Fibroblast of lung (primary cell): Measurements from ENCODE around the gene GNG13. TPM values are rescaled to one million over a fixed set of nuclear protein-coding genes. Genes with fewer than 3 reads are reported as not detected.

Experiments used
- DNase-seq, 2 donors: peaks; one replicate each; pipeline versions ENCODE4 v3.0.0 to v3.0.0-alpha.2; 2010; ENCODE audit warnings: low read depth in 2 of 2
- H2AFZ ChIP-seq: 2 replicates; pipeline ENCODE4 v1.5.1; 2012; ENCODE audit warnings: low read length, control low read depth, inconsistent platforms
- H3K27ac ChIP-seq: 2 replicates; pipeline ENCODE4 v1.5.1; 2011; ENCODE audit warnings: low read length, control low read depth; ENCODE audit not compliant: insufficient read depth
- H3K27me3 ChIP-seq: 2 replicates; pipeline ENCODE4 v1.5.1; 2011; ENCODE audit warnings: mild to moderate bottlenecking, low read length; ENCODE audit not compliant: control insufficient read depth, insufficient read depth
- H3K36me3 ChIP-seq: 2 replicates; pipeline ENCODE4 v1.5.1; 2011; ENCODE audit warnings: low read length; ENCODE audit not compliant: control insufficient read depth, insufficient read depth
- H3K4me1 ChIP-seq: 2 replicates; pipeline ENCODE4 v1.5.1; 2011; ENCODE audit warnings: low read length; ENCODE audit not compliant: control insufficient read depth, insufficient read depth; ENCODE audit errors: extremely low read depth
- H3K4me2 ChIP-seq: 2 replicates; pipeline ENCODE4 v1.5.1; 2011; ENCODE audit warnings: low read length, control low read depth; ENCODE audit not compliant: insufficient read depth; ENCODE audit errors: extremely low read depth
- H3K4me3 ChIP-seq, 4 experiments: fragments of 200-600 bp in 1 of 4; sonication (generic) in 1 of 4; replicated peaks in 1 of 4; 2 replicates each; pipeline ENCODE4 v1.5.1; 2011 to 2016; ENCODE audit warnings: low read length in 4 of 4, low read depth in 3 of 4, mild to moderate bottlenecking in 3 of 4, control low read depth in 2 of 4, inconsistent platforms in 1 of 4, mixed read lengths in 1 of 4; ENCODE audit not compliant: insufficient read depth in 1 of 4; ENCODE audit errors: control extremely low read depth in 1 of 4
- H3K79me2 ChIP-seq: 2 replicates; pipeline ENCODE4 v1.5.1; 2012; ENCODE audit warnings: mild to moderate bottlenecking, low read length, inconsistent platforms; ENCODE audit not compliant: control insufficient read depth, insufficient read depth
- H3K9ac ChIP-seq: 2 replicates; pipeline ENCODE4 v1.5.1; 2011; ENCODE audit warnings: mild to moderate bottlenecking, low read length, control low read depth; ENCODE audit not compliant: insufficient read depth
- H3K9me3 ChIP-seq: 2 replicates; pipeline ENCODE4 v1.5.1; 2012; ENCODE audit warnings: low read depth, low read length; ENCODE audit not compliant: control insufficient read depth, insufficient read depth
- H4K20me1 ChIP-seq: 2 replicates; pipeline ENCODE4 v1.5.1; 2011; ENCODE audit warnings: low read length; ENCODE audit not compliant: control insufficient read depth, insufficient read depth; ENCODE audit errors: extremely low read depth
- CTCF ChIP-seq, 2 donors: IDR thresholded peaks in 1 of 2; conservative IDR thresholded peaks in 1 of 2; 1 replicate in 1 of 2; 2 replicates in 1 of 2; pipeline ENCODE4 v1.5.1; 2011 to 2012; ENCODE audit warnings: low read length in 2 of 2, control low read depth in 1 of 2, inconsistent platforms in 1 of 2, low read depth in 1 of 2, mild to moderate bottlenecking in 1 of 2
- EZH2 ChIP-seq: IDR thresholded peaks from 2 replicates; pipeline ENCODE4 v1.5.1; 2012; ENCODE audit warnings: low read length, control low read depth, mild to moderate bottlenecking; ENCODE audit errors: missing control alignments
- polyA plus RNA-seq, 2 donors: library from polyadenylated mRNA; depleted of rRNA in 1 of 2; stranded (reverse) in 1 of 2; unstranded in 1 of 2; fragments of >200 nt; gene quantifications; 2 replicates each; pipeline ENCODE4 v1.2.1, GENCODE V29; 2011 to 2012; ENCODE audit warnings: missing spikeins in 1 of 2
- total RNA-seq: library from RNA; depleted of rRNA; stranded (reverse); fragments of >200 nt; gene quantifications from 2 replicates; pipeline ENCODE4 v1.2.1, GENCODE V29; 2014

Gene GNG13
- total and polyA plus RNA-seq, 2 donors (not counting 1 experiment from before 2014, with no cell fraction given): not detected

GRCh38 chr16:795580-796229 is 4.8 kb downstream of the GNG13 start:
- Histone ChIP-seq H3K4me3 (no peak overlapping the region), H3K9me3 (no peaks in the 10 kb centered on the region), H3K4me2 (no peak overlapping the region), H4K20me1 (no peaks in the 10 kb centered on the region), H3K4me1 (no peaks in the 10 kb centered on the region), H3K27me3 (peaks cover 9% of the 10 kb centered on the region), H3K9ac (no peak overlapping the region), H2AFZ (no peak overlapping the region), H3K27ac (no peak overlapping the region), H3K36me3 (peaks cover 8% of the 10 kb centered on the region), H3K79me2 (no peaks in the 10 kb centered on the region)
- no peak for DNase-seq
- TF ChIP-seq EZH2: no peak
- no peak for TF ChIP-seq CTCF (conservative IDR thresholded peaks at IDR 0.05 in 1 of 2, IDR thresholded peaks at IDR 0.05 in 1 of 2; ENCODE audit: low read depth in 1 of 2, low read length in 2 of 2)

- Histone ChIP-seq H3K4me3 (no peak overlapping the region), H3K36me3 (peaks cover 8% of the 10 kb centered on the region), H3K79me2 (no peaks in the 10 kb centered on the region), H3K4me2 (no peak overlapping the region), H3K9me3 (no peaks in the 10 kb centered on the region), H3K4me1 (no peaks in the 10 kb centered on the region), H3K9ac (no peak overlapping the region), H3K27me3 (peaks cover 1% of the 10 kb centered on the region), H3K27ac (no peak overlapping the region), H4K20me1 (no peaks in the 10 kb centered on the region), H2AFZ (no peak overlapping the region)
- TF ChIP-seq CTCF (conservative IDR thresholded peaks at IDR 0.05 in 1 of 2, IDR thresholded peaks at IDR 0.05 in 1 of 2; ENCODE audit: low read depth in 1 of 2, low read length in 2 of 2): no peak
- no peak for TF ChIP-seq EZH2
- DNase-seq: no peak
Observed at GRCh38 chr16:794853-795466, 5.6 kb downstream of the GNG13 start.

GRCh38 chr16:794091-794822 is 6.3 kb downstream of the GNG13 start:
- Histone ChIP-seq H3K9ac (no peak overlapping the region), H3K79me2 (peaks cover 4% of the 10 kb centered on the region), H3K9me3 (no peaks in the 10 kb centered on the region), H3K4me1 (peaks cover under 1% of the 10 kb centered on the region), H3K27me3 (no peaks in the 10 kb centered on the region), H3K36me3 (peaks cover 8% of the 10 kb centered on the region), H2AFZ (no peak overlapping the region), H4K20me1 (no peaks in the 10 kb centered on the region), H3K4me2 (no peak overlapping the region), H3K27ac (no peak overlapping the region), H3K4me3 (no peak overlapping the region)
- no peak for TF ChIP-seq CTCF (conservative IDR thresholded peaks at IDR 0.05 in 1 of 2, IDR thresholded peaks at IDR 0.05 in 1 of 2; ENCODE audit: low read depth in 1 of 2, low read length in 2 of 2)
- no peak for TF ChIP-seq EZH2
- DNase-seq: no peak
